Activated T-cell treated with anti-CD3 and anti-CD28 coated beads, Interleukin-2, amount 50 U/mL, for 4 hours (primary cell): ENCODE data around the gene SLC25A47. TPM values are rescaled to one million over a fixed set of nuclear protein-coding genes. Genes with fewer than 3 reads are reported as not detected.
A peak's percentile ranks its signal among the peaks of the same experiment; 100 is the strongest.

Experiments used
- ATAC-seq, 2 donors: fragments of 200-7000 bp; cut with Tn5 transposase; one replicate each; pipeline ENCODE4 v1.10.0; 2021
- DNase-seq: peaks from one replicate; pipeline ENCODE4 v3.0.0-alpha.2; 2020
- H3K27me3 Mint-ChIP-seq: one replicate; pipeline ENCODE4 v1.8.0; 2021; ENCODE audit warnings: low read depth, mixed read lengths
- H3K36me3 Mint-ChIP-seq: one replicate; pipeline ENCODE4 v1.8.0; 2022; ENCODE audit warnings: mixed read lengths; ENCODE audit not compliant: insufficient read depth
- H3K4me1 Mint-ChIP-seq: one replicate; pipeline ENCODE4 v1.8.0; 2021; ENCODE audit warnings: low read depth, mixed read lengths
- H3K4me3 Mint-ChIP-seq: one replicate; pipeline ENCODE4 v1.8.0; 2021; ENCODE audit warnings: mild to moderate bottlenecking, moderate library complexity, mixed read lengths
- H3K9me3 Mint-ChIP-seq: one replicate; pipeline ENCODE4 v1.8.0; 2021; ENCODE audit warnings: mixed read lengths
- total RNA-seq, 3 donors: library from RNA; stranded (reverse); gene quantifications; one replicate each; pipeline ENCODE4 v1.2.1, GENCODE V29; 2021

The SLC25A47 gene
- total RNA-seq, 3 donors from 2014 or later = not detected

- Mint-ChIP-seq H3K36me3 (peaks cover 34% of the 10 kb centered on the region), H3K9me3 (no peaks in the 10 kb centered on the region), H3K27me3 (no peaks in the 10 kb centered on the region), H3K4me1 (peaks cover 44% of the 10 kb centered on the region), H3K4me3 (peak overlapping the region; percentile 98)
- DNase-seq (peak; percentile 70), ATAC-seq (peak; percentile 73)
Measured at GRCh38 chr14:100375266-100375962, 52.3 kb downstream of the SLC25A47 start.

DNA sequence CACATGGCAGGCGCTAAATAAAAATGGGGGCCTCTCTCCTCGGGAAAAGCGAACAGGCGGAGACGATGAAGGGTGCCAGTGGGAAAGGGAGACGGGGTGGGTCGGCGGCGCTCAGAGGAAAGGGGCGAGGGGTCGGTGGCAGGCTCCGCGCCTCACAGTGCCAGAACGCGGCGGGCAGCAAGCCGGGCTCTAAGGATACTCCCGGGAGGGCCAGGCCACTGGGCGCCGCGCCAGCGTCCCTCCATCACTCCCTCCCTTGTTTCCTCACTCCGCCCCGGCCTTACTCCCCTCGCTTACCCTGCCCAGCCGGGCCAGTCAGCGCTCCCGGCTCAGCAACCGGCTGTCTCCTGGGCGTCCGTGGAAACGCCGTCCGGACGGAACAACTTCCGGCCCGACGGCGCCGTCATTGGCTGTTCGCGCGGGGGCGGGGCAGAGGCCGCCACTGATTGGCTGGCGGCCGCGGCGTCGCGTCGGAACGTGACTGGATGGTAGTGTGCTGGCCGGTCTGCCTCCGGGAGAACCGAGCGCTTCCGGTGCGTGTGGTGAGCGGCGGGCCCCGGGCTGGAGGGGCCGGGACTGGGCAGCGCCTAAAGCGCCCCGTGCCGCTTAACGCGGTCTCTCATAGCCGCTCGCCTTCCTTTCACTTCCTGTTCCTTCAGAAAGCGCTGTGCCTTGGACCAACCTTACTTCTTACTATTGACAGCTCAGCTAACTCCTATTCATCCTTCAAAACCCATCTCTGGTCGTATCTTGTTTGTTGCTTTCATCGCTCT is 53.0 kb downstream of the SLC25A47 start, which contains the start of gene WDR25:
TSS of gene WDR25 (plus strand) at position 523 of the 773 bp plus-strand sequence.
- Mint-ChIP-seq H3K9me3 (no peaks in the 10 kb centered on the region), H3K36me3 (peaks cover 34% of the 10 kb centered on the region), H3K27me3 (no peaks in the 10 kb centered on the region), H3K4me1 (peaks cover 41% of the 10 kb centered on the region), H3K4me3 (peak within 1 kb of the TSS; percentile 98)
- DNase-seq (peak; percentile 93), ATAC-seq (peak; percentile 85 to 87)

- Mint-ChIP-seq H3K4me1 (peaks cover 40% of the 10 kb centered on the region), H3K36me3 (peaks cover 34% of the 10 kb centered on the region), H3K9me3 (no peaks in the 10 kb centered on the region), H3K27me3 (no peaks in the 10 kb centered on the region), H3K4me3 (peak overlapping the region; percentile 98)
- ATAC-seq (no peak), DNase-seq (no peak)
Measured at GRCh38 chr14:100376751-100377171, 53.6 kb downstream of the SLC25A47 start.

Other genes with a start within 250 kb of the SLC25A47 start
- gene DEGS2, start 163.7 kb upstream of the SLC25A47 start, total RNA-seq = under 1 TPM; 0.19 to 0.40 (median 0.40) TPM
- 10 to 100 TPM; 81.3 to 90.1 (median 88.3) TPM for gene YY1, start 84.2 kb upstream of the SLC25A47 start, total RNA-seq
- gene SLC25A29, start 16.9 kb upstream of the SLC25A47 start, total RNA-seq = 10 to 100 TPM in 1 of 3 donors, 1 to 10 TPM in 2; 6.2 to 10.8 (median 6.6) TPM
- 10 to 100 TPM in 2 of 3 donors, 1 to 10 TPM in 1; 9.2 to 11.7 (median 10.1) TPM for gene WDR25, start 53.1 kb downstream of the SLC25A47 start, total RNA-seq